Suprapubic skin (tissue), 3 donors: ENCODE results near the gene BOD1L1.

ENCODE experiments used
- EP300 ChIP-seq: sonication (generic); formaldehyde crosslinking; IDR thresholded peaks from one replicate; pipeline ENCODE4 v1.6.1; 2017; ENCODE audit warnings: antibody characterized with exemption
- TF ChIP-seq, protein P1 (sequence below), 2 donors: fragments of 200-600 bp in 1 of 2; fragments of 450-650 bp in 1 of 2; sonication (generic) in 1 of 2; IDR thresholded peaks; one replicate each; pipeline ENCODE4 v1.5.1; 2016 to 2019; ENCODE audit warnings: antibody characterized with exemption in 2 of 2, mild to moderate bottlenecking in 1 of 2, moderate library complexity in 1 of 2

GRCh38 chr4:13653766-13654161 lies 26.2 kb upstream of the BOD1L1 start:
- TF ChIP-seq, protein P1, sequence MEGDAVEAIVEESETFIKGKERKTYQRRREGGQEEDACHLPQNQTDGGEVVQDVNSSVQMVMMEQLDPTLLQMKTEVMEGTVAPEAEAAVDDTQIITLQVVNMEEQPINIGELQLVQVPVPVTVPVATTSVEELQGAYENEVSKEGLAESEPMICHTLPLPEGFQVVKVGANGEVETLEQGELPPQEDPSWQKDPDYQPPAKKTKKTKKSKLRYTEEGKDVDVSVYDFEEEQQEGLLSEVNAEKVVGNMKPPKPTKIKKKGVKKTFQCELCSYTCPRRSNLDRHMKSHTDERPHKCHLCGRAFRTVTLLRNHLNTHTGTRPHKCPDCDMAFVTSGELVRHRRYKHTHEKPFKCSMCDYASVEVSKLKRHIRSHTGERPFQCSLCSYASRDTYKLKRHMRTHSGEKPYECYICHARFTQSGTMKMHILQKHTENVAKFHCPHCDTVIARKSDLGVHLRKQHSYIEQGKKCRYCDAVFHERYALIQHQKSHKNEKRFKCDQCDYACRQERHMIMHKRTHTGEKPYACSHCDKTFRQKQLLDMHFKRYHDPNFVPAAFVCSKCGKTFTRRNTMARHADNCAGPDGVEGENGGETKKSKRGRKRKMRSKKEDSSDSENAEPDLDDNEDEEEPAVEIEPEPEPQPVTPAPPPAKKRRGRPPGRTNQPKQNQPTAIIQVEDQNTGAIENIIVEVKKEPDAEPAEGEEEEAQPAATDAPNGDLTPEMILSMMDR (IDR thresholded peaks at IDR 0.05): no peak
- TF ChIP-seq EP300: no peak
